OCI-LY7 (cell line): ENCODE results near the gene PMIS2.

Experiments
- EZH2phosphoT487 ChIP-seq: fragments of 200-600 bp; sonication (generic); IDR thresholded peaks from 2 replicates; pipeline ENCODE4 v1.6.1; 2018; ENCODE audit warnings: low read depth, borderline replicate concordance, mild to moderate bottlenecking, mixed run types, antibody characterized with exemption, low read length, moderate library complexity, mixed read lengths
- TF ChIP-seq, protein P1 (sequence below): fragments of 200-600 bp; sonication (generic); conservative IDR thresholded peaks from 2 replicates; pipeline ENCODE4 v1.5.1; 2014; ENCODE audit warnings: mild to moderate bottlenecking, antibody characterized with exemption, low read length, moderate library complexity, mixed read lengths

GRCh38 chr19:35561436-35561835 is 24.5 kb upstream of the PMIS2 start:
- TF ChIP-seq, protein P1, sequence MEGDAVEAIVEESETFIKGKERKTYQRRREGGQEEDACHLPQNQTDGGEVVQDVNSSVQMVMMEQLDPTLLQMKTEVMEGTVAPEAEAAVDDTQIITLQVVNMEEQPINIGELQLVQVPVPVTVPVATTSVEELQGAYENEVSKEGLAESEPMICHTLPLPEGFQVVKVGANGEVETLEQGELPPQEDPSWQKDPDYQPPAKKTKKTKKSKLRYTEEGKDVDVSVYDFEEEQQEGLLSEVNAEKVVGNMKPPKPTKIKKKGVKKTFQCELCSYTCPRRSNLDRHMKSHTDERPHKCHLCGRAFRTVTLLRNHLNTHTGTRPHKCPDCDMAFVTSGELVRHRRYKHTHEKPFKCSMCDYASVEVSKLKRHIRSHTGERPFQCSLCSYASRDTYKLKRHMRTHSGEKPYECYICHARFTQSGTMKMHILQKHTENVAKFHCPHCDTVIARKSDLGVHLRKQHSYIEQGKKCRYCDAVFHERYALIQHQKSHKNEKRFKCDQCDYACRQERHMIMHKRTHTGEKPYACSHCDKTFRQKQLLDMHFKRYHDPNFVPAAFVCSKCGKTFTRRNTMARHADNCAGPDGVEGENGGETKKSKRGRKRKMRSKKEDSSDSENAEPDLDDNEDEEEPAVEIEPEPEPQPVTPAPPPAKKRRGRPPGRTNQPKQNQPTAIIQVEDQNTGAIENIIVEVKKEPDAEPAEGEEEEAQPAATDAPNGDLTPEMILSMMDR, result no peak
- no peak for TF ChIP-seq EZH2phosphoT487
